ENCODE results near the gene PLEKHG7.

PLEKHG7 gene

GRCh38 chr12:92729773-92730305 lies 27.1 kb downstream of the PLEKHG7 start:
- no peak overlapping the region for H2AFZ ChIP-seq (ENCODE audit: low read depth, low read length, severe bottlenecking)
- no peak overlapping the region for H3K4me3 ChIP-seq (ENCODE audit: insufficient read depth, low read length, poor library complexity, severe bottlenecking)
- no peaks in the 10 kb centered on the region for H4K20me1 ChIP-seq (ENCODE audit: low read depth, low read length)
- H3K9ac ChIP-seq (ENCODE audit: low read length): no peak overlapping the region
- H3K36me3 ChIP-seq (ENCODE audit: low read length): no peaks in the 10 kb centered on the region
- no peaks in the 10 kb centered on the region for H3K79me2 ChIP-seq (ENCODE audit: insufficient read depth, low read length)
- H3K27ac ChIP-seq (ENCODE audit: low read depth, low read length): no peak overlapping the region
- no peaks in the 10 kb centered on the region for H3F3A ChIP-seq (ENCODE audit: insufficient read depth)
- no peak overlapping the region for H3K4me2 ChIP-seq (ENCODE audit: low read depth, low read length, poor library complexity, severe bottlenecking)
- H3K9me3 ChIP-seq (ENCODE audit: insufficient read depth, low read length): no peaks in the 10 kb centered on the region
- no peaks in the 10 kb centered on the region for H3K27me3 ChIP-seq (ENCODE audit: low read length)
- TF ChIP-seq EZH2phosphoT487 (conservative IDR thresholded peaks at IDR 0.05; ENCODE audit: low read length): no peak
- TF ChIP-seq, protein P1, sequence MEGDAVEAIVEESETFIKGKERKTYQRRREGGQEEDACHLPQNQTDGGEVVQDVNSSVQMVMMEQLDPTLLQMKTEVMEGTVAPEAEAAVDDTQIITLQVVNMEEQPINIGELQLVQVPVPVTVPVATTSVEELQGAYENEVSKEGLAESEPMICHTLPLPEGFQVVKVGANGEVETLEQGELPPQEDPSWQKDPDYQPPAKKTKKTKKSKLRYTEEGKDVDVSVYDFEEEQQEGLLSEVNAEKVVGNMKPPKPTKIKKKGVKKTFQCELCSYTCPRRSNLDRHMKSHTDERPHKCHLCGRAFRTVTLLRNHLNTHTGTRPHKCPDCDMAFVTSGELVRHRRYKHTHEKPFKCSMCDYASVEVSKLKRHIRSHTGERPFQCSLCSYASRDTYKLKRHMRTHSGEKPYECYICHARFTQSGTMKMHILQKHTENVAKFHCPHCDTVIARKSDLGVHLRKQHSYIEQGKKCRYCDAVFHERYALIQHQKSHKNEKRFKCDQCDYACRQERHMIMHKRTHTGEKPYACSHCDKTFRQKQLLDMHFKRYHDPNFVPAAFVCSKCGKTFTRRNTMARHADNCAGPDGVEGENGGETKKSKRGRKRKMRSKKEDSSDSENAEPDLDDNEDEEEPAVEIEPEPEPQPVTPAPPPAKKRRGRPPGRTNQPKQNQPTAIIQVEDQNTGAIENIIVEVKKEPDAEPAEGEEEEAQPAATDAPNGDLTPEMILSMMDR (IDR thresholded peaks at IDR 0.05; ENCODE audit: insufficient read depth, low read length, poor library complexity, severe bottlenecking): no peak
- H3K9me2 ChIP-seq (replicated peaks; ENCODE audit: insufficient read depth, low read length): no peaks in the 10 kb centered on the region

GRCh38 chr12:92730758-92731157 lies 28.0 kb downstream of the PLEKHG7 start:
- Histone ChIP-seq H3K36me3 (ENCODE audit: low read length) (no peaks in the 10 kb centered on the region), H3K27ac (ENCODE audit: low read depth, low read length) (no peak overlapping the region), H3K79me2 (ENCODE audit: insufficient read depth, low read length) (no peaks in the 10 kb centered on the region), H2AFZ (ENCODE audit: low read depth, low read length, severe bottlenecking) (no peak overlapping the region), H3K4me3 (ENCODE audit: insufficient read depth, low read length, poor library complexity, severe bottlenecking) (no peak overlapping the region), H3K4me2 (ENCODE audit: low read depth, low read length, poor library complexity, severe bottlenecking) (no peak overlapping the region), H3K9me3 (ENCODE audit: insufficient read depth, low read length) (no peaks in the 10 kb centered on the region), H3K27me3 (ENCODE audit: low read length) (no peaks in the 10 kb centered on the region), H4K20me1 (ENCODE audit: low read depth, low read length) (no peaks in the 10 kb centered on the region), H3K9me2 (replicated peaks; ENCODE audit: insufficient read depth, low read length) (no peaks in the 10 kb centered on the region), H3K9ac (ENCODE audit: low read length) (no peak overlapping the region), H3F3A (ENCODE audit: insufficient read depth) (no peaks in the 10 kb centered on the region)
- TF ChIP-seq, protein P1 (IDR thresholded peaks at IDR 0.05; ENCODE audit: insufficient read depth, low read length, poor library complexity, severe bottlenecking): no peak
- no peak for TF ChIP-seq EZH2phosphoT487 (conservative IDR thresholded peaks at IDR 0.05; ENCODE audit: low read length)

GRCh38 chr12:92732216-92732615 lies 29.4 kb downstream of the PLEKHG7 start:
- H3K27ac ChIP-seq (ENCODE audit: low read depth, low read length): no peak overlapping the region

More at GRCh38 chr12:92732216-92732615, 29.4 kb downstream of the PLEKHG7 start:
- Histone ChIP-seq H3K36me3 (ENCODE audit: low read length) (no peaks in the 10 kb centered on the region), H3K79me2 (ENCODE audit: insufficient read depth, low read length) (no peaks in the 10 kb centered on the region), H3K4me3 (ENCODE audit: insufficient read depth, low read length, poor library complexity, severe bottlenecking) (no peak overlapping the region), H4K20me1 (ENCODE audit: low read depth, low read length) (no peaks in the 10 kb centered on the region), H3K9me3 (ENCODE audit: insufficient read depth, low read length) (no peaks in the 10 kb centered on the region), H3F3A (ENCODE audit: insufficient read depth) (no peaks in the 10 kb centered on the region), H3K9me2 (replicated peaks; ENCODE audit: insufficient read depth, low read length) (no peaks in the 10 kb centered on the region), H3K27me3 (ENCODE audit: low read length) (no peaks in the 10 kb centered on the region), H2AFZ (ENCODE audit: low read depth, low read length, severe bottlenecking) (no peak overlapping the region), H3K4me2 (ENCODE audit: low read depth, low read length, poor library complexity, severe bottlenecking) (no peak overlapping the region), H3K9ac (ENCODE audit: low read length) (no peak overlapping the region)
- TF ChIP-seq, protein P1 (IDR thresholded peaks at IDR 0.05; ENCODE audit: insufficient read depth, low read length, poor library complexity, severe bottlenecking): no peak

Data from SU-DHL-6 (cell line).